HG03175 (cell line): Measurements from ENCODE around the gene EPHA6.

ENCODE experiments used
- ATAC-seq: cut with Tn5 transposase; IDR thresholded peaks from one replicate; pipeline ENCODE4 v1.9.1; 2021; ENCODE audit warnings: mild to moderate bottlenecking, moderate library complexity; ENCODE audit not compliant: unreplicated experiment

The EPHA6 gene

DNA sequence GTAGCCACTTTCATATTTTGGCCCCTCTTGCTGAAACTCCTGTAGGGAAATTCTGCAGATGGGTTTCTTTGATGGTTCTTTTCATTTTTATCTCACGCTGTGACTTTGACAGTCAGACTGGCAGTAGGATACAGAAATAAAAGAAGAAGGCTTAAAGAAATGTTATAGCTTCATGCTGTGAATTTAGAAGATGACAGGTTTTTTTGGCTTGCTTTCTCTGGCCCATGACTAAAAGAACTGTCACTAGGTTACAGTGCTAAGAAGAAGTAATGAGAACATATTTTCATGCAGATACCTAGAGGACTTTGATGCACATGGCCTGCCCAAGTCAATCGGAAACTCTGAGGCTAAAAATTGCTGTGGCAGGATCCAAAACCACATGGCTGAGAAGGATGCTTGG is 334.5 kb downstream of the EPHA6 start:
- ATAC-seq, result no peak

- ATAC-seq, result no peak
Observed at GRCh38 chr3:97161169-97161568, 346.8 kb downstream of the EPHA6 start.

DNA sequence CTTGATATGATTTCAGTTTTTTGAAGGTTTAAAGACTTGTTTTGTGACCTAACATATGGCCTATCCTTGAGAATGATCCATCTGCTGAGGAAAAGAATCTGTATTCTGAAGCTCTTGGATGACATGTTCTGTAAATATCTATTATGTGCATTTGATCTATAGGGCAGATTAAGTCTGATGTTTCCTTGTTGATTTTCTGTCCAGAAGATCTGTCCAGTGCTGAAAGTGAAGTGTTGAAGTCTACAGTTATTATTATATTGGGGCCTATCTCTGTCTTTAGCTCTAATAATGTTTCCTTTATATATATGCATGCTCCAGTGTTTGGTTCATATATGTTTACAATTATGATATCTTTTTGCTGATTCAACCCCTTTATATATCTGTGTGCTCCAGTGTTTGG is 362.8 kb downstream of the EPHA6 start:
- ATAC-seq, result no peak

DNA sequence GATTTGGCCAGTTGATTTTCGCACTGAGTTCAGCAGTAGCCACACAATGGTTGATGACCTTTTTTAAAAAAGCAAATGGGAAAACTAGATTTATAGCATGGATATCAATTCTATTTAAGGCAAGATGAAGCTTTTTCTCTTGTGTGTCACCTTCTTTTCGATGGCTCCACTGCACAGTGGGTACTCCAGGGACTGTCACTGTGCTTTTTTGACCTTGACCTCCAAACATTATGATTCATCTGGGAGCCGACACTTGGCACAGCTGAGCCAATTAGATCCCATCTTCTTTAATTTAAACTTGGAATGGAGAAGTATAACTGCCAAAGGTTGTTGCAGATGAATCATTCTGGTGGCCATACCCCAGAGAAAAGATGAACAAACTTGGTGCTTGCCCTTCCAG is 367.3 kb downstream of the EPHA6 start:
- no peak for ATAC-seq

DNA sequence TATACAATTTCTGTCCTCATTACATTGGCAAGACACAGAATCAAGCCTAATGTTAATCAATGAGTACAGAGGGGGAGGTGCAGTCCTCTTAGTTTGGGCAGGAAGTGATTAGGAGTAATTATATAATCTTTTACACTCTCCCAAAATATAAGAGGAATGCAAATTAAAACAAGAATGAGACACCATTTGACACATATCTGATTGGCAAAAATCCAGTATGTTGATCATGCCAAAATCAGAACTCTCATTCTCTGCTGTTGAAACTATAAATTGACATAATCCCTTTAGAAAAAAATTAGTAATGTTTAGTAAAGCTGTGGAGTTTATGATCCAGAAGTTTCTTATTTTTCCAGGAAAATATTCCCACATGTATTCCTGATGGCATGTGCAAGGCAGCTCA is 373.4 kb downstream of the EPHA6 start:
- ATAC-seq, result no peak

- ATAC-seq, result no peak
Observed at GRCh38 chr3:97189835-97190234, 375.4 kb downstream of the EPHA6 start.

- ATAC-seq, result no peak
Observed at GRCh38 chr3:97197083-97197482, 382.7 kb downstream of the EPHA6 start.

- no peak for ATAC-seq
Observed at GRCh38 chr3:97197830-97198229, 383.4 kb downstream of the EPHA6 start.

- no peak for ATAC-seq
Observed at GRCh38 chr3:97200387-97200786, 386.0 kb downstream of the EPHA6 start.

DNA sequence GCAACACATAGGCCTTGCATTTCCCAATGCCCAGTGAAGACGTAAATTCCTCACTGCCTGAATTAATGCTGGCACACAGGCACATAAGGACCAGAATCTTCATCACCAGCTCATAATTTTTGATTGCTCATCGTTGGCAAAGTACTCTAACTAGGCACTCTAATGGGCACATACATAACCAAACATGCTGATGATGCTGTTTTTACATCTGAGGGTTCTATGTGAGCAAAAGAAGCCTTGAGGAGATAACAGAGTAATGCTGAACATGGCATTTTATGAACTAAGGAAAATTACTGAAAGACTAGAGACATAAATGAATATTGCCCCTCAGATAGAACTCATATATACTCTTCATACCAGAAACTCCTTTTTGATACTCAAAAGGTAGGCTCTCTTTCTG is 387.4 kb downstream of the EPHA6 start:
- ATAC-seq, result no peak

DNA sequence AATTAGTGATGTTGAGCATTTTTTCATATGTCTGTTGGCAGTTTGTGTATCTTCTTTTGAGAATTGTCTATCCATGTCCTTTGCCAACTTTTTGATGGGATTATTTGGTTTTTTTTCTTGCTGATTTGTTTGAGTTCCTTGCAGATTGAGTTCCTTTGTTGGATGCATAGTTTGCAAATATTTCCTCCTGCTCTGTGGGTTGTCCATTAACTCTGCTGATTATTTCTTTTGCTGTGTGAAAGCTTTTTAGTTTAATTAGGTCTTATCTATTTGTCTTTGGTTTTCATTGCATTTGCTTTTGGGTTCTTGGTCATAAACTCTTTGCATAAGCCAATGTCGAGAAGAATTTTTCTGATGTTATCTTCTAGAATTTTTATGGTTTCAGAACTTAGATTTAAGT is 414.6 kb downstream of the EPHA6 start:
- no peak for ATAC-seq

DNA sequence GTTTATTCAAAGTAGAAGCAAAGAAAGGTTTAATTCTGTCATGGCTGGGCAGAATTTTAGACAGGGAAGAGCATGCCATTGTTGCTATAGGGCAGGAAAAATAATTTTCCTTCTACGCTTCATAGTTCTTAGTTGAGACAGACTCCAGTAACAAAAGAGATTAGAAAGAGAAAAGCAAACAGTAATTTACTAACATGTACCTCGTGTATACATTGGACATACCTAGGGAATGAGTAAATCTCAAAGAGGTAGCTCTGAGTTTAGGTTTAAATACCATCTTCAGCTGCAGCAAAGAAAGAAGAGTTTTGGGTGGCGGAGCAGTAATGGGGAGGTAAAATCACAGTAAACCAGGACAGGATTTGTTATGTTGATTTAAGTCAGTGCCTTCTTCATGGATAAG is 416.1 kb downstream of the EPHA6 start:
- ATAC-seq, result no peak

DNA sequence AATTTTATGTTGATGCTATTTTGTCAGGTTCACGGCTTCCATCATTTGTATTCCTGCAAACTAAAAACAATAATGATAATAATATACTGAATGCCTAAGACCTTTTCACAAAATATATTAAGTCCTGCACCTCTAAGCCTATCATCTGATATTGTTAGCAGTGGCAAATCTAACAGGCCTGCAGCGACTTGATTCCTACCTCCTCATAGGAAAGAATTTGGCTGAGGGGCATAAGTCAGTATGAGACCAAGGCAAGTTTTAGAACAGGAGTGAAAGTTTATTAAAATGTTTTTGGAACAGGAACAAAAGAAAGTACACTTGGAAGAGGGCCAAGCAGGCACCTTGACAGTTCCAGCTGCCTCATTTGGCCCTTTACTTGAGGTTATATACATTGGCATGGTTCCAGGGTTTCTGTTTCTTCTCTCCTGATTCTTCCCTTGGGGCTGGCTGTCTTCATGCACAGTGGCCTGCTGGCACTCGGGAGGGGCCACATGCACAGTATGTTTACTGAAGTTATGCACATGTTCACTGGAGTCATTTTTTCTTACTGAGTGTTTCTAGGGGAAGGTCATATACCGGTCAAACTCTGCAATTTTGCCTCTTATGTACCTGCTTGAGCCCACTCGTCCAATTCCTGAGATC is 418.1 kb downstream of the EPHA6 start:
- no peak for ATAC-seq

GRCh38 chr3:97235179-97235578 is 420.8 kb downstream of the EPHA6 start:
- ATAC-seq, result no peak

DNA sequence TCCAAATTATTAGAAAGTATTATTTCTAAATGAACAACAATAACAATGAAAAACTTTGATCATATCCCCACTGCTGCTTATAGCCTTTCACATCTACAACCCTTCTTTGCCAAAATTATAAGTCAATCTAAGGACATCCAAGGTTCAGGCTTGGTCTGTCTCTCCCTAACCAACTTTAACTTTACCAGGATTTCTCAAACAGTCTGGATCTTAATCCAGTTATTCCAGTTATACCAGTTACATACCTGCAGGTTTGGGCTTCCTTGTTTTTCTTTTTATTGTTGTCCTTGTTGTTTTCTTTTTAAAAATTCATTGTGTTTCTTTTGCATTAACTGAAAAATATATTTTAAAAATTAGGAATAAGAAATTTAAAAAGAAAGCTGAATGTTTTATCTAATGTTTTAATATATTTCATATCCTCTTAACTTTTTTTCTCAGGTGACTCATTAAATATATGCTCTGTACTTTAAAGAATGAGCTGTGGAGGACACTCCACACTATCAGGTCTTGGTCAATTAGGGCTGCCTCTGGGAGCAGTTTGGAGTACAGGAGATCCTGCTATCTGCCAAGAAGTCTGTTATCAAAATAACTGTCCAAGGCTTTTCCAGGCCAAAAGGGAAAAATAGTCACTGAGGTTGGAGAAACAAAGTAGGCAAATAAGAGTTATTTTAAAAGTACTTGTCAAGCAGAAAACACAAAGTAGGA is 421.4 kb downstream of the EPHA6 start:
- no peak for ATAC-seq

GRCh38 chr3:97241417-97241816 is 427.0 kb downstream of the EPHA6 start:
- no peak for ATAC-seq

DNA sequence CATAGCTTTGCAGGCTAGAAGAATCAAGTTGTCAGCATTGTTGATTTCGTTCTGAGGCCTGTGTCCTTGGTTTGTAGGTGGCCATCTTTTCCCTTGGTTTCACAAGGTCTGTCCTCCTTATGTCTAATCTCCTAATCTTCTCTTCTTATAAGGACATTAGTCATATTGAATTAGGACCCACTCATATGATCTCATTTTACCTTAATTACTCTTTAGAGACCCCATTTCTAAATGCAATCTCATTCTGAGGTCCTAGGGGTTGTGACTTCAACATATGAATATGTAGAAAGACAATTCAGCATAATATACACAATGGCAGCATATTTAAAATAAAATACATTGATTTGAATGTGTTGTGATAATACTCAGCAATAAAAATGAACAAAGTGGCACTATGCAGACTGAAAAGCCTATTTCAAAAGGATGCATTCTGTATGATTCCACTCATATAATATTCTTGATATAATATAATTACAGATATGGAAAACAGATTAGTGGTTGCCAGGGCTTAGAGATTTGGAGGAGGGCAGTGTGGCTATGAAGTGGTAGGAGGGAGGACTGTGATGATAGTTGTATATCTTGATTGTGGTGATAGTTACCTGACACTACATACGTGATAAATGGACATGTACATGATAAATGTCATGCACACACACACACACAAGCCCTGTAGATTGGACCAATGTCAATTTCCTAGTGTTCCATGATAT is 431.0 kb downstream of the EPHA6 start:
- no peak for ATAC-seq

- no peak for ATAC-seq
Observed at GRCh38 chr3:97256060-97256459, 441.7 kb downstream of the EPHA6 start.

GRCh38 chr3:97257942-97258697 is 443.7 kb downstream of the EPHA6 start:
- ATAC-seq, result no peak

- no peak for ATAC-seq
Observed at GRCh38 chr3:97259263-97259662, 444.9 kb downstream of the EPHA6 start.

DNA sequence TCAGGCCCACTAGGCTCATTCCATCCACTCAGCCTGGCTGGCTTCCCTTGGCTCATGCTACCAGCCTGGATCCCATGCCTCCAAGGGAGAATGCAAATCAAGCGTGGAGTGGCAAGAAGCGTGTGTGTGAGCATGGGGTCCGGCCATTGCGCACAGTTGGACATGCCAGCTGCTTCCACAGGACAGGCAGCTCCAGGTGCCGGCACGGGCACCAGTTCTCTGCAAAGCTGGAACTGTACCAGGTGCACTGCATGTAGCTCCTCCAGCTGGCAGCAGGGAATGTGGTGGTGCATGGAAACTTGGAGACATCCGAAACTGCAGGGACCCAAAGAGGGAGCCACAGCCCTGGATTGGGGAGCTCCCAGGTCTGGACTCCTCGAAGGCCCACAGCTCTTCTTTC is 449.8 kb downstream of the EPHA6 start:
- ATAC-seq, result no peak
